Measurements from ENCODE around the gene ZFP36L1.

The ZFP36L1 gene

DNA sequence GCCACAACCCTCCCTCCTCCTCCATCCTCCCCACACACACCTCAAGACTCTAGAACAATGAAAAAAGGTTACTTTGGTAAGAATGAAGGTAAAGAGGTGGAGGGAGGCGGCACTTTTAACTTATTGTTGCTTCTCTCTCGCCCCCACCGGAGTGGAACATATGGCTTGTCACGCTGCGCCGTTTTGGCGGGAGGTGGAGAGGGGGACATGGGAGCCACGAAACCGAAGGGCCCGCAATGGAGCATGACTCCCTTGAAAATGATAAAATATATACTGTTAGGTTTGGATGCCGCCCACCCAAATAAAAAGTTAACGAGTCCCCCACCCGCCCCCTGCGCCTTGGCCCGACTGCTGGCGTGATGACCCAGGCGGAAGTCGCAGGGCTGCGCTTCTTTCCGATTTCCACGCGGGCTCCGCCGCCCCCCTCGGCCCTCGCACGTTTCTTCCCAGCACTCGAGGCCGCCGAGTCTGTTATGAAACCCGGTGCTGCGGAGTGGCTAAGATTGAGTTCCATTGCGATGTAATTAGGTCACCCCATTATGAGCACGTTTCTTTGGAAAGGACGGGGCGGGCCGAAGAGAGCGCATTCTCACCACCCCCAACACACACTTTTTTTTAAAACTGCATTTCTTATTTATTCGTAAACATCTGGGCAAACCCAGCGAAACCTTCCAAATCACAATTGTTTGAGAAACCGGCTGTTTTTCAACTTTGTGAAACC is 1.4 kb upstream of the ZFP36L1 start:
- Histone ChIP-seq H3K9me3 (no peaks in the 10 kb centered on the region), H3K27ac (peak overlapping the region; percentile 96 to 100), H3K27me3 (no peaks in the 10 kb centered on the region), H3K4me1 (peaks cover 0 to 22% (median 10%) of the 10 kb centered on the region in 4 donors), H3K36me3 (peaks cover 10 to 33% (median 28%) of the 10 kb centered on the region in 3 donors), H3K4me3 (peak overlapping the region; percentile 88 to 95)
- peak; percentile 95 for DNase-seq
- TF ChIP-seq, protein P1, sequence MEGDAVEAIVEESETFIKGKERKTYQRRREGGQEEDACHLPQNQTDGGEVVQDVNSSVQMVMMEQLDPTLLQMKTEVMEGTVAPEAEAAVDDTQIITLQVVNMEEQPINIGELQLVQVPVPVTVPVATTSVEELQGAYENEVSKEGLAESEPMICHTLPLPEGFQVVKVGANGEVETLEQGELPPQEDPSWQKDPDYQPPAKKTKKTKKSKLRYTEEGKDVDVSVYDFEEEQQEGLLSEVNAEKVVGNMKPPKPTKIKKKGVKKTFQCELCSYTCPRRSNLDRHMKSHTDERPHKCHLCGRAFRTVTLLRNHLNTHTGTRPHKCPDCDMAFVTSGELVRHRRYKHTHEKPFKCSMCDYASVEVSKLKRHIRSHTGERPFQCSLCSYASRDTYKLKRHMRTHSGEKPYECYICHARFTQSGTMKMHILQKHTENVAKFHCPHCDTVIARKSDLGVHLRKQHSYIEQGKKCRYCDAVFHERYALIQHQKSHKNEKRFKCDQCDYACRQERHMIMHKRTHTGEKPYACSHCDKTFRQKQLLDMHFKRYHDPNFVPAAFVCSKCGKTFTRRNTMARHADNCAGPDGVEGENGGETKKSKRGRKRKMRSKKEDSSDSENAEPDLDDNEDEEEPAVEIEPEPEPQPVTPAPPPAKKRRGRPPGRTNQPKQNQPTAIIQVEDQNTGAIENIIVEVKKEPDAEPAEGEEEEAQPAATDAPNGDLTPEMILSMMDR (IDR thresholded peaks at IDR 0.05), result no peak
- intact Hi-C loops (cut with DNase I; ENCODE audit: low total_unique reads), result loop anchor here (5.0 kb wide), 2 partner anchors 247 to 267 kb away; no protein-coding TSS in a partner anchor

DNA sequence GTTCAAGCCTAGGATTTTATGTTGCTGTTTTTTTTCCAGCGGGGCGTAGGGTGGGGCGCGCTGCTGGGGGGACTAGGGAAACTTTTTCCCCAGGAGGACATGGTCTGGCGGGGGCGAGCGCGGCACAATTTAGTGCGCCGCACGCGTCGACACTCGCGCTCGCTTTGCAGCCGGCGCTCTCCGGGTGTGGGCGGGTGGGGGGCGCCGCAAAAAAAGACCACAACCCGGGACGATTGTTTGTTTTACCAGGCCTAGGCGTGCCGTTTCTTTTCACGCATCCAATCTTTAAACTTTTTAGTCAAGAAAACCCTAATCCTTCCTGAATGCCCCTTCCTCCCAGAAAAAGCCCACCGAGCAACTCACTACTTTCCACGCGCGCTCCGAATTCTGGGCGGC is 865 bp upstream of the ZFP36L1 start:
- peaks cover 14 to 38% (median 33%) of the 10 kb centered on the region in 3 donors for H3K36me3 ChIP-seq
- H3K4me1 ChIP-seq, result peaks cover 0 to 27% (median 13%) of the 10 kb centered on the region in 4 donors
- H3K4me3 ChIP-seq, result peak overlapping the region; percentile 88 to 95
- TF ChIP-seq, protein P1 (IDR thresholded peaks at IDR 0.05), result peak in 1 of 2 experiments; percentile 3
- no peak for DNase-seq
- intact Hi-C loops (cut with DNase I; ENCODE audit: low total_unique reads), result loop anchor here (5.0 kb wide), 2 partner anchors 246 to 266 kb away; no protein-coding TSS in a partner anchor
- no peaks in the 10 kb centered on the region for H3K27me3 ChIP-seq
- H3K9me3 ChIP-seq, result no peaks in the 10 kb centered on the region
- H3K27ac ChIP-seq, result peak overlapping the region; percentile 96 to 100

DNA sequence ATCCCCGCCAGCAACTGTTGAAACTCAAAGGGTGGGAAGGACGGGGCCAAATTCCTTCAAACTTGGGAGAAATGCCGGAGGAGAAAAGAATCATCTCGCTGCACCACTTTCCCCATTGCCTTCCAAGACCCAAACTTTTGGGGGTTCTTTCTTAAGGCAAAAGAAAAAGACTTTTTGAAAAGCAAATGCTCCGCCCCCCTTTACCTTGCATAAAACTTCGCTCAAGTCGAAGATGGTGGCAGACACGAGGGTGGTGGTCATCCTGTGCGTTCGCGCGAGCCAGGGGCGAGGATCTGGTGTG is 239 bp downstream of the ZFP36L1 start:
- Histone ChIP-seq H3K4me1 (peaks cover 0 to 38% (median 18%) of the 10 kb centered on the region in 4 donors), H3K4me3 (peak overlapping the region; percentile 88 to 95), H3K27me3 (no peaks in the 10 kb centered on the region), H3K36me3 (peaks cover 14 to 45% (median 44%) of the 10 kb centered on the region in 3 donors), H3K9me3 (no peaks in the 10 kb centered on the region), H3K27ac (peak overlapping the region; percentile 96 to 100)
- TF ChIP-seq, protein P1 (IDR thresholded peaks at IDR 0.05), result no peak
- intact Hi-C loops (cut with DNase I; ENCODE audit: low total_unique reads), result loop anchor here (5.0 kb wide), 2 partner anchors 245 to 265 kb away; no protein-coding TSS in a partner anchor
- no peak for DNase-seq

DNA sequence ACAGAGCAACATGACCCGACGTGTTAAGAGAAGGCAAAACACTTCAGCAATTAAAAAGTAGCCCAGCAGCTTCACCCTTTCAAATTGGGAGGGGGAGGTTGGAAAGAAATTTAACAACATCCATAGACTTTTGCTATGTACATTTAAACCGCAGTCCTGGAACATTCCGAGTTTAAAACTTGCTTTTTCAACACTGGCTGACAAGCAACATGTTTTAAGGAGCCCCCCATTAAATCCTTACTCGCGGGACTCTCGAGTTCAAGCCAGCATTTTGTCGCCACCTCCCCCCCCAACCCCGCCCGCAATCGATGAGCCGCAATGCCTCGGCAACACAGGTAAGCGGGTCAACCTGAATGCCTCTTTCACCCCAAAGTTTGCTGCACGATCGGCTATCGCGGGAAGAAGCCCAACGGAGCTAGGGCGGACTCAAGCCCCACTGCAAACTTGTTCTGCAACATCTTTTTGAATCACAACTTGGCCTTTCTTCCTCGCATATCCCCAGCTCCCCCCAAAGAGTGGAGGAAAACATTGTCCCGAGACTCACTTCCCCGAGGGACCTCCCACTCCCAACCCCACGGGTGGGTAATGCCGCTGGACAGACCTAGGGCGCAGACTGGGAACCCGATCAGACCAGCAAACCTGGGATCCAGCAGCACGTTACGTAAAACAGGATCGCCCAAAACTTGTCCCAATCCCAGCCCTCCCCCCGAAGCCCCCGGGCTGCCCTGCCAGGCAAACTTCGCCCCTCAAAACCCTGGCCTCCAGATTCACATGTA is 777 bp downstream of the ZFP36L1 start:
- Histone ChIP-seq H3K36me3 (peaks cover 18 to 51% (median 50%) of the 10 kb centered on the region in 3 donors), H3K27me3 (no peaks in the 10 kb centered on the region), H3K4me3 (peak overlapping the region; percentile 88 to 95), H3K9me3 (no peaks in the 10 kb centered on the region), H3K27ac (peak overlapping the region; percentile 96 to 100), H3K4me1 (peaks cover 0 to 40% (median 22%) of the 10 kb centered on the region in 4 donors)
- DNase-seq, result peak in 1 of 2 donors; percentile 76
- intact Hi-C loops (cut with DNase I; ENCODE audit: low total_unique reads), result loop anchor here (5.0 kb wide), 2 partner anchors 245 to 265 kb away; no protein-coding TSS in a partner anchor
- TF ChIP-seq, protein P1 (IDR thresholded peaks at IDR 0.05), result no peak

DNA sequence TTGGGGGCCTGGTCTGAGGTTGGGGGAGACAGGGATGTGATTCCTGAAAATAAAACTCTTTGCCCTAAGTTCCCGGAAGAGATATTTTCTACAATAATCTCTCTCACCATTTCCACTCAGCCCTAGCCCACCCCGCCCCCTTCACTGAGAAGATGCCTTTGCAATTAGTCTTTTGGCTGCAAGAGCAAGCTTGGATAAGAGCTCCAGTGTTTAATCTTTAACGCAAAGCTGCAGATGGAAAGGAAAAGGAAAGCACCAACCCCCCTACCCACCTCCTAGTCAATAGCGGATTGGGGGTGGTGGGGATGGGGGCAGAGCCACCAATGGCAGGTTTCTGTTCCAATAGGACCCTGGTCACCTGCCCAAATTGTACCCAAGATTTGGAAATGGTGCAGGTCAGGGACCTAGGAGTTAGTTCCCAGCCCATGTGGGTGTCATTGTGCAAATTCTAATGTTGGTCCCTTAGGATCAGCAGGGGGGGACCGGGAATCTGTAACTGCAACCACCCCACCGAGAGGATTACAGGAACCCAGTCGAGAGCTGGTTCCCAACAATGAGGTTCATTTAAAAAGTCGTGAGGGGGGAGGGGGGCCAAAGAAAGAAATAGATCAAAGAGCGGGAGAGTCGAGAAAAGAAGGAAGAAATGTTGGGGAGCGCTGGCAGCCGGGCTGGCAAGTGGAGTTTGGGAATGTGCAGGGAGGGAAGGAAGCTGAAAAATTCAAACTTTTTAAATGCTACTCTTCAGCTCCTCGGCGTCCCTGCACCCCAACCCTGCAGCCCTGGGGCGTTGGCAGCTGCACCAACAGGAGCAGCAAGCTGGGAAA is 1.6 kb downstream of the ZFP36L1 start:
- TF ChIP-seq, protein P1 (IDR thresholded peaks at IDR 0.05), result no peak
- no peaks in the 10 kb centered on the region for H3K27me3 ChIP-seq
- H3K27ac ChIP-seq, result peak overlapping the region; percentile 96 to 100
- H3K4me1 ChIP-seq, result peaks cover 0 to 40% (median 19%) of the 10 kb centered on the region in 4 donors
- peaks cover 20 to 56% (median 54%) of the 10 kb centered on the region in 3 donors for H3K36me3 ChIP-seq
- no peaks in the 10 kb centered on the region for H3K9me3 ChIP-seq
- intact Hi-C loops (cut with DNase I; ENCODE audit: low total_unique reads), result loop anchor here (5.0 kb wide), 2 partner anchors 244 to 264 kb away; no protein-coding TSS in a partner anchor
- H3K4me3 ChIP-seq, result peak overlapping the region; percentile 88 to 95
- no peak for DNase-seq
